Fibroblast of lung (primary cell): Measurements from ENCODE around the gene BAZ2A.

Experiments used
- CTCF ChIP-seq, 2 donors: IDR thresholded peaks in 1 of 2; conservative IDR thresholded peaks in 1 of 2; 1 replicate in 1 of 2; 2 replicates in 1 of 2; pipeline ENCODE4 v1.5.1; 2011 to 2012; ENCODE audit warnings: low read length in 2 of 2, control low read depth in 1 of 2, inconsistent platforms in 1 of 2, low read depth in 1 of 2, mild to moderate bottlenecking in 1 of 2
- EZH2 ChIP-seq: IDR thresholded peaks from 2 replicates; pipeline ENCODE4 v1.5.1; 2012; ENCODE audit warnings: low read length, control low read depth, mild to moderate bottlenecking; ENCODE audit errors: missing control alignments

- TF ChIP-seq CTCF (conservative IDR thresholded peaks at IDR 0.05 in 1 of 2, IDR thresholded peaks at IDR 0.05 in 1 of 2; ENCODE audit: low read depth in 1 of 2, low read length in 2 of 2) (no peak), EZH2 (no peak)
These were observed 30.3 kb downstream of the BAZ2A start for GRCh38 chr12:56599797-56600196.
